ENCODE data around the gene PGBD1.

- TF ChIP-seq CTCF (IDR thresholded peaks at IDR 0.05; ENCODE audit: low read length) (no peak), EZH2 (IDR thresholded peaks at IDR 0.05; ENCODE audit: borderline replicate concordance, low read length) (no peak)
These were observed 29.1 kb upstream of the PGBD1 start, which contains the start of gene ZKSCAN4 for GRCh38 chr6:28252009-28252975.

Data from OCI-LY1 (cell line).